Endometrial microvascular endothelial cells (primary cell): Measurements from ENCODE around the gene TMEM63A. TPM values are rescaled to one million over a fixed set of nuclear protein-coding genes. Genes with fewer than 3 reads are reported as not detected.

Experiments
- in situ Hi-C: cut with HindIII; loops from 2 replicates; pipeline ENCODE4 v1.10.0; 2017; ENCODE audit warnings: low sequenced_read_pairs, low pct_unique_long_range_greater_than_20kb; ENCODE audit errors: inconsistent ontology term
- total RNA-seq: library from RNA; depleted of rRNA; stranded (reverse); fragments of >200 nt; gene quantifications from one replicate; pipeline ENCODE4 v1.2.3, GENCODE V29; 2015; ENCODE audit errors: inconsistent ontology term

Gene TMEM63A
- total RNA-seq, 1 donor from 2014 or later: 16.0 TPM

- in situ Hi-C loops: no loop called here
Measured at GRCh38 chr1:225873281-225873850, 8.8 kb downstream of the TMEM63A start.

DNA sequence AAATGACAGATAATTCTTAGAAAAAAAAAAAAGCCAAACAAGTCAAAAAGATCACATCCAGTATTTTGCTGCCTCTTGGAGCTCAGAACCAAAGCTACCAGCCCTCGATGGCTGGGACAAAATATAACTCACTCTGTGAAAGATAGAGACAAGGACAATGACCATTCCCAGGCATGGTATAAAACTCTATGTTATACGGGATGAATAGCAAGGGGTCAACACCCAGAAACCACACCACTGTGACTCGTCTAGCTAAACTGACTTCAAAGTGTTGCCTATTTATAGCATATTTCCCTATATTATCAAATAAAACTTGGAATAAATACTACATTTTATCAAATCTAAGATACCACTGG lies 10.1 kb downstream of the TMEM63A start:
- in situ Hi-C loops: no loop called here

DNA sequence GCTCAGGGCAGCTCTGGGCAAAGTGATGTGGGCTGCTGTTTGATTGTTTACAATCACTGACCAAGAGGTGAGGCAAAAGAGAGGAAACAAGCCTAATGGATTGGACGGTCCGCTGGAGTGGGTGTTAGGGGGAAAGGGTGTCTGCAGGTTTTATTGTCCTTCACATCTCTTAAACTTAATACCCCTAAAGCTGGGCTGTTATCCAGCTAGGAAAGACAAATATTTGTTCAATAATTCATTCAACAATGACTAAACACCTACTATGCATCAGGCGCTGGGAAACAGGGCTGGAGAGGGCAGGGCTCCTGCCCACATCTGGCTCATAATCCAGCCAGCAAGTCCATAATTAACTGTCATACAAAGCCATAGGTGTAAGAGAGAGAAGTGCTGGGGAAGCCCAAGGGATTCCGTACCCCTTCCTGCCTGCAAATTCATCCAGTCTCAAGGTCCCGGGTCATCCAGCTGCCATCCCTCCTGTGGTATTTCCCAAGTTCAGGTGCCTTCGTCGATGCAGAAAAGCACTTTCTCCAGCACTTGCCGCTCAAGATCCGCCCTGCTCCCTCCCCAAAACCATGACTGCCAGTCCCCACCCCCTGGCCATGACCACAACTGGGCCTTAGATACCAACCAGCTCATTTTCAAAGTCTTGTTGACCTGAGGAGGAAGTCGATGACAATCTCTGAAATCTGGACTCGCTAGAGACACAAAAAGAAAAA lies 10.7 kb downstream of the TMEM63A start:
- in situ Hi-C loops: no loop called here

GRCh38 chr1:225870911-225871310 lies 11.3 kb downstream of the TMEM63A start:
- in situ Hi-C loops: no loop called here

DNA sequence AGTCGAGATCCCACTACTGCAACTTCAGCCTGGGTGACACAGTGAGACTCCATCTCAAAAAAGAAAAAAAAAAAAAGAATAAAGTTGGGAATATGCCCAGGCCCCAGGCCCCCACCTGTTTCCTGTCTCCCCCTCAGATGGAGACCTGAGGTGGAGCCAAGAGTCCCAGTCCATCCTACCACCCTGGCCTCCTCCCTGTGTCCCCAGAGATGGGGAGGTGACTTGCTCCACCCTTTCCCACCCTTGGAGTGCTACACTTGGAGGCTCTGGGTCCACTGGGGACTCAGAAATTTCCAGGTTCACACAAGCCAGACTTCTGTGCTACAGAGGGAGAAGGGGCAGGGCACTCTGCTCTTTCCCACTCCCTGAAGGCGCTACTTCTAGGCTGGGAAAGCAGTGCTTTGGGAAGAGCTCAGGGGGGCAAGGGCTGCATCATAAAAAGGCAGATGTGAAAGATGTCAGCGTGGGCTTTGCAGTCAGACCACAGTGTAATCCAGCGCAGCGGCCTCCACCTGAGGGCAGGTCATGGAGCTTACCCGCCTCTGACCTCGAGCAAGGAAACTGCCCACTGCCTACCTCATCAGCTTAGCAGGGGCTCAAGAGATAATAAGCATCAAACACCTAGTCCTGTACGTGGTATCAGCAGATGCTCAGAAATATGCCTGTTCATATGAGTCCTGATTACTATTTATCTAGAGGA lies 13.4 kb downstream of the TMEM63A start:
- in situ Hi-C loops: no loop called here

- in situ Hi-C loops: no loop called here
Measured at GRCh38 chr1:225866981-225867380, 15.2 kb downstream of the TMEM63A start.

- in situ Hi-C loops: no loop called here
Measured at GRCh38 chr1:225866061-225866837, 15.9 kb downstream of the TMEM63A start.

GRCh38 chr1:225865514-225865913 lies 16.7 kb downstream of the TMEM63A start:
- in situ Hi-C loops: no loop called here

DNA sequence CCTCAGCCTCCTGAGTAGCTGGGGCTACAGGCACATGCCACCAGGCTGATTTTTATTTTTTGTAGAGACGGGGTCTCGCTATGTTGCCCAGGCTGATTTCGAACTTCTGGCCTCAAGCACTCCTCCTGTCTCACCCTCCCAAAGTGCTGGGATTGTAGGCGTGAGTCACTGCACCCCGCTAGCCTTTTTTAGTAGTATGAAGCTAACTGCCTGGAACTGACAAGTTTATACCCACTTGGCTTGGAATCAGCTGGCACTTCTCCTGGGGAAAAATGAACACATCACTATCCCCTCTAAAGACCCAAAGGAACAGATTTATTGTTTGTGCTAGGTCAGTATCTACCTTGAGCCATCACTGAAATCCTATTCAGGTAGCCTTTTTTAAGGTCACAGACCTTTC lies 19.0 kb downstream of the TMEM63A start:
- in situ Hi-C loops: no loop called here

- in situ Hi-C loops: no loop called here
Measured at GRCh38 chr1:225862581-225862950, 19.6 kb downstream of the TMEM63A start.

DNA sequence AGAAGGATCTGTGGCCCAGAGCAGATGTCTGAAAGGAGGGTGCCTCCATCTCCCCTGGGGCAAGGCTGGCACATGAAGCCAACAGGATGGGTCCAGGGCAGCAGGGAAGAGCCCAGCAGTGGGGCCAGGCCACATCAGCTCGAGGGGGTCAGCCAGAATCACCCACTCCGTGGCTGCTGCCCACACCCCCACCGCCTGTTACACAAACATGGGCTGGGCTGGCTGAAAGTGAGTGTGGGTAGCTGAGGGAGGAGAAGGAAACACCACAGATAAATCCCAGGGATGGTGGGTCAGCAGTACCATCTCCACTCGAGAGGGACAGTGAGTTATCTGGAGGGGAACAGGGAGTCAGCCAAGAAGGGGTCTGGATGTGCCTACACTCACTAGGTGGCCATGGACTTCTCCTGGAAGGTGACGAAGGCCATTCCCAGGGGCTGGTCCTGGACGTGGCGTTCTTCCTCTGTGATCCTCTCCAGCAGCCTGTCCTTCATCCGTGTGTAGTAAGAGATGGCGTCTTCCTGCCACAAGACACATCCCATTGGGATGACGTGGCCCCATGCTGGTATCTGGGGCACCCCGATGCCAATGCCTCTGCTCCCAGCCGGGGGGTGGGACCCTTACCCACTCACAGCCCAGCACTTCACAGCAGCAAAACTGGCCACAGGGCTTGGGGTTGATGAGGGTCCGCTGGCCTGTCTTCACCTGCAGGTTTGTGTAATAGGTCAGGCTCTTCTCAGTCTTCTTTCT lies 20.2 kb downstream of the TMEM63A start:
- in situ Hi-C loops: no loop called here

- in situ Hi-C loops: no loop called here
Measured at GRCh38 chr1:225860876-225861441, 21.2 kb downstream of the TMEM63A start.

DNA sequence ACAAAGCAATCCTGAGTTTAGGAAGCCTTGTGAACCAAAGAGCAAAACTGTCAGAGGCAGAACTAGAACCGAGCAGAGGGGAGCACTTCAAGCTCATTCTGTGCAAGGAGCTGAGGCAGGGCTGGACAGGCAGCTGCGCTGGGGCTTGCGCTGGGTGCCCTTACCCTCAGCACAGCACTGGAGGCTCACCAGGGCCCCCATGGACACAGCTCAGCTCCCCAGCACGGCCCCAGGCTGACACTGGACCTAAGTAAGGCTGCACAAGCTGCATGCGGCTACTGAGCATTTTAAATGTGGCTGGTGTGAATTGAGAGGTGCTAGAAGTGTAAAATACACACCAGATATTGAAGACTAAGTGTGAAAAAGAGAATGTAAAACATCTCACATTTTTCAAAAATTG lies 22.1 kb downstream of the TMEM63A start:
- in situ Hi-C loops: no loop called here

DNA sequence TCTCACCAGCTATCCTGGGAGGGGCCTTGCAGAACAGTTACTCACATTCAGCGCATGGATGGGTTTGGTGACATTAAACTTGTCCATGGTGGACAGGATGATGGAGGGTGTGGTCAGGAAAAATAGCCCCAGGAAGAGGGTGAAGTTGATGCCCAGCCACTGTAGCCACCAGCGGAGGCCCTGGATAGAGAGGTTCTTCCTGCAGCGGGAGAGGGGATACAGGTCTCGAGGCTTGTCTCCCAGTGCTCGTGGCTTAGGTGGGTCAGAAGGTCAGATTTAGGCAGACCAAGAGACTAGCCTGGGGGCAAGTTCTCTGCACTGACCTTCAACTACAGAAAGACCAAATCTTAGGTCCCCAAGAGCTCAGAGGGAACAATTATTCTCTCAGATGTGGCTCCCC lies 23.0 kb downstream of the TMEM63A start:
- in situ Hi-C loops: no loop called here

DNA sequence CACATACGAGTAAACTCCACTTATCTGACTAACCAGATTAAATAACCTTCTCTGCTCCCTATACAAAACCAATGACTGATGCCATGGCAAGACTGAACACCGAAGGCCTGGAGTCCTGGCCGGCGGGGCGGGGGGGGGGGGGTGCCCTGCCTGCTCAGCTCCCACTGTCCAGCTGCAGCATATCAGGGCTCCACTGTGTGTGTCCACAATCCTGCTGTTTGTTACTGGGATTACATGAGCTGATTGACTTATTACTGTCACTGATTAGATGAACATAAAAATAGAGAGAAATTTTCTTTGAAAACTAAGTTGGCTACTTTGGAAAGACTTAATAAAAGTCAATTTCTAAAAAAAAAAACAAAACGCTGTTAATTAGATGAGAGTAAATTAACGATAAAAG lies 24.9 kb downstream of the TMEM63A start:
- in situ Hi-C loops: no loop called here

GRCh38 chr1:225855503-225856300 lies 26.5 kb downstream of the TMEM63A start:
- in situ Hi-C loops: no loop called here

DNA sequence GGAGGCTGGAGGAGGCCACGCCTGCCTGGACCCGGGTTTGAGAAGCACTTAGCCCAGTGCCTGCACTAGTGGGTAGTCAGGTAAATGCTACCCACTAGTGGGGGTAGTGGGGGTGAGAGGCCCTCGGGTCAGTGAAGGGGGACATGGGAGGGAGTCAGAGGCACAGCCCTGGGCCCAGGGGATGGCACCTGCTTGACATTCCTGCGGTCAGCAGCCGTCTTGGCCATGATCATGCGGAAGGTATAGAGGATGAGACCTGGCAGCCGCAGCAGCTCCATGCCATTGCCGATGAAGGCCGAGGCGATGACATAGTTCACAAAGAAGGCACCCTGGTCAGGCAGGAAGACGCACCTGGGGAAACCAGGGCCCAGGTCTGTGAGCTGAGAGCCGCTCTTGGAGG lies 28.7 kb downstream of the TMEM63A start:
- in situ Hi-C loops: no loop called here
